H9 (cell line): ENCODE measurements around the gene ANKRD13A. TPM values are rescaled to one million over a fixed set of nuclear protein-coding genes. Genes with fewer than 3 reads are reported as not detected.

Source experiments
- DNase-seq: peaks from one replicate; pipeline ENCODE4 v3.0.0-alpha.2; 2017
- H2AFZ ChIP-seq: one replicate; pipeline ENCODE4 v1.6.1; 2013; ENCODE audit warnings: mild to moderate bottlenecking, low read length, control low read depth, moderate library complexity
- H2AK5ac ChIP-seq: 2 replicates; pipeline ENCODE4 v1.6.1; 2013; ENCODE audit warnings: low read length, control low read depth, mixed read lengths; ENCODE audit not compliant: insufficient read length
- H2BK120ac ChIP-seq: one replicate; pipeline ENCODE4 v1.6.1; 2013; ENCODE audit warnings: low read depth, mild to moderate bottlenecking, low read length, control low read depth, inconsistent platforms; ENCODE audit not compliant: poor library complexity, severe bottlenecking
- H2BK12ac ChIP-seq: 2 replicates; pipeline ENCODE4 v1.6.1; 2013; ENCODE audit warnings: low read length, control low read depth, mixed read lengths, low read depth; ENCODE audit not compliant: insufficient read length
- H2BK15ac ChIP-seq: 2 replicates; pipeline ENCODE4 v1.6.1; 2013; ENCODE audit warnings: low read depth, low read length, control low read depth
- H2BK20ac ChIP-seq: one replicate; pipeline ENCODE4 v1.6.1; 2013; ENCODE audit warnings: low read depth, mild to moderate bottlenecking, low read length, control low read depth, inconsistent platforms; ENCODE audit not compliant: poor library complexity, severe bottlenecking
- H2BK5ac ChIP-seq: 2 replicates; pipeline ENCODE4 v1.6.1; 2013; ENCODE audit warnings: low read length, control low read depth, mixed read lengths; ENCODE audit not compliant: insufficient read length
- H3K14ac ChIP-seq: 2 replicates; pipeline ENCODE4 v1.6.1; 2013; ENCODE audit warnings: low read length, control low read depth; ENCODE audit not compliant: insufficient read depth
- H3K18ac ChIP-seq: 2 replicates; pipeline ENCODE4 v1.6.1; 2013; ENCODE audit warnings: low read depth, mild to moderate bottlenecking, mixed read lengths, low read length, control low read depth; ENCODE audit not compliant: insufficient read length
- H3K23ac ChIP-seq: 2 replicates; pipeline ENCODE4 v1.6.1; 2013; ENCODE audit warnings: low read length, control low read depth, mixed read lengths, low read depth; ENCODE audit not compliant: insufficient read length
- H3K23me2 ChIP-seq: 2 replicates; pipeline ENCODE4 v1.6.1; 2013; ENCODE audit warnings: low read depth, mild to moderate bottlenecking, mixed read lengths, low read length, control low read depth; ENCODE audit not compliant: insufficient read length, poor library complexity, severe bottlenecking
- H3K27ac ChIP-seq: 2 replicates; pipeline ENCODE4 v1.5.1; 2013; ENCODE audit warnings: low read length, control low read depth, mixed read lengths, low read depth; ENCODE audit not compliant: insufficient read length
- H3K27me3 ChIP-seq: 2 replicates; pipeline ENCODE4 v1.6.1; 2013; ENCODE audit warnings: low read length, control low read depth, inconsistent platforms; ENCODE audit not compliant: insufficient read depth
- H3K4ac ChIP-seq: 2 replicates; pipeline ENCODE4 v1.6.1; 2013; ENCODE audit warnings: low read depth, mild to moderate bottlenecking, control low read depth, inconsistent platforms, low read length, moderate library complexity
- H3K4me1 ChIP-seq: 2 replicates; pipeline ENCODE4 v1.6.1; 2013; ENCODE audit warnings: low read length, control low read depth, inconsistent platforms; ENCODE audit not compliant: insufficient read depth
- H3K4me2 ChIP-seq: 2 replicates; pipeline ENCODE4 v1.6.1; 2013; ENCODE audit warnings: low read length, control low read depth, mixed read lengths; ENCODE audit not compliant: insufficient read length, insufficient read depth
- H3K56ac ChIP-seq: 2 replicates; pipeline ENCODE4 v1.6.1; 2013; ENCODE audit warnings: low read depth, mild to moderate bottlenecking, mixed read lengths, low read length, control low read depth; ENCODE audit not compliant: insufficient read length
- H3K79me1 ChIP-seq: 2 replicates; pipeline ENCODE4 v1.6.1; 2013; ENCODE audit warnings: low read depth, mild to moderate bottlenecking, moderate library complexity, low read length, control low read depth, inconsistent platforms; ENCODE audit not compliant: insufficient read depth, poor library complexity, severe bottlenecking
- H3K79me2 ChIP-seq: 2 replicates; pipeline ENCODE4 v1.6.1; 2013; ENCODE audit warnings: low read length, control low read depth, inconsistent platforms; ENCODE audit not compliant: insufficient read depth
- H3K9ac ChIP-seq: 2 replicates; pipeline ENCODE4 v1.6.1; 2013; ENCODE audit warnings: low read length, control low read depth, mixed read lengths; ENCODE audit not compliant: insufficient read length; ENCODE audit errors: extremely low read depth
- H3K9me3 ChIP-seq: one replicate; pipeline ENCODE4 v1.6.1; 2013; ENCODE audit warnings: low read depth, low read length, inconsistent platforms; ENCODE audit not compliant: control insufficient read depth
- H3T11ph ChIP-seq: one replicate; pipeline ENCODE4 v1.6.1; 2013; ENCODE audit warnings: mild to moderate bottlenecking, low read length, control low read depth, inconsistent platforms
- H4K20me1 ChIP-seq: one replicate; pipeline ENCODE4 v1.6.1; 2013; ENCODE audit not compliant: control insufficient read depth, insufficient read length, insufficient read depth
- H4K5ac ChIP-seq: 2 replicates; pipeline ENCODE4 v1.6.1; 2013; ENCODE audit warnings: low read depth, mild to moderate bottlenecking, mixed read lengths, low read length, control low read depth; ENCODE audit not compliant: insufficient read length
- H4K8ac ChIP-seq: replicated peaks from 2 replicates; pipeline ENCODE4 v1.6.1; 2013; ENCODE audit warnings: low read length, control low read depth, mixed read lengths, low read depth; ENCODE audit not compliant: insufficient read length
- H4K91ac ChIP-seq: 2 replicates; pipeline ENCODE4 v1.6.1; 2013; ENCODE audit warnings: low read depth, mild to moderate bottlenecking, moderate library complexity, mixed read lengths, low read length, control low read depth; ENCODE audit not compliant: insufficient read length
- H3K27ac Mint-ChIP-seq, 3 experiments: 2 replicates in 2 of 3; 3 replicates in 1 of 3; pipeline ENCODE4 v1.8.0; 2020 to 2021; ENCODE audit warnings: mixed read lengths in 3 of 3, mild to moderate bottlenecking in 1 of 3, moderate library complexity in 1 of 3
- H3K27me3 Mint-ChIP-seq: 2 replicates; pipeline ENCODE4 v1.8.0; 2021; ENCODE audit warnings: low read depth, mild to moderate bottlenecking, moderate library complexity, mixed read lengths
- H3K36me3 Mint-ChIP-seq, 3 experiments: 2 replicates in 2 of 3; 3 replicates in 1 of 3; pipeline ENCODE4 v1.8.0; 2020 to 2021; ENCODE audit warnings: low read depth in 3 of 3, mixed read lengths in 3 of 3; ENCODE audit not compliant: insufficient read depth in 1 of 3
- H3K4me1 Mint-ChIP-seq, 2 experiments: 2 replicates each; pipeline ENCODE4 v1.8.0; 2020; ENCODE audit warnings: mixed read lengths in 2 of 2
- H3K4me3 Mint-ChIP-seq, 2 experiments: 2 replicates in 1 of 2; 3 replicates in 1 of 2; pipeline ENCODE4 v1.8.0; 2020 to 2021; ENCODE audit warnings: mild to moderate bottlenecking in 2 of 2, mixed read lengths in 2 of 2, moderate library complexity in 1 of 2
- H3K9me3 Mint-ChIP-seq, 2 experiments: 2 replicates in 1 of 2; 3 replicates in 1 of 2; pipeline ENCODE4 v1.8.0; 2020; ENCODE audit warnings: mild to moderate bottlenecking in 2 of 2, mixed read lengths in 2 of 2, moderate library complexity in 1 of 2
- WGBS: extraction: QIAGEN DNeasy Blood & Tissue Kit; methylation state at CpG from one replicate; pipeline ENCODE4 v1.1.7; 2013; ENCODE audit warnings: missing lambda C conversion rate, low lambda C conversion rate, mixed read lengths; ENCODE audit not compliant: insufficient read length; ENCODE audit errors: extremely low coverage; 5-methylcytosine and 5-hydroxymethylcytosine counted together
- total RNA-seq: library from RNA; stranded (reverse); gene quantifications from 2 replicates; pipeline ENCODE4 v1.2.1, GENCODE V29; 2021
- TF ChIP-seq, protein P1 (sequence below): fragments of 200-600 bp; sonication (generic); conservative IDR thresholded peaks from 3 replicates; pipeline ENCODE4 v1.8.0; 2021; ENCODE audit warnings: antibody characterized with exemption, mild to moderate bottlenecking

ANKRD13A gene
- total RNA-seq, 1 experiment from 2014 or later, result 18.0 TPM

DNA sequence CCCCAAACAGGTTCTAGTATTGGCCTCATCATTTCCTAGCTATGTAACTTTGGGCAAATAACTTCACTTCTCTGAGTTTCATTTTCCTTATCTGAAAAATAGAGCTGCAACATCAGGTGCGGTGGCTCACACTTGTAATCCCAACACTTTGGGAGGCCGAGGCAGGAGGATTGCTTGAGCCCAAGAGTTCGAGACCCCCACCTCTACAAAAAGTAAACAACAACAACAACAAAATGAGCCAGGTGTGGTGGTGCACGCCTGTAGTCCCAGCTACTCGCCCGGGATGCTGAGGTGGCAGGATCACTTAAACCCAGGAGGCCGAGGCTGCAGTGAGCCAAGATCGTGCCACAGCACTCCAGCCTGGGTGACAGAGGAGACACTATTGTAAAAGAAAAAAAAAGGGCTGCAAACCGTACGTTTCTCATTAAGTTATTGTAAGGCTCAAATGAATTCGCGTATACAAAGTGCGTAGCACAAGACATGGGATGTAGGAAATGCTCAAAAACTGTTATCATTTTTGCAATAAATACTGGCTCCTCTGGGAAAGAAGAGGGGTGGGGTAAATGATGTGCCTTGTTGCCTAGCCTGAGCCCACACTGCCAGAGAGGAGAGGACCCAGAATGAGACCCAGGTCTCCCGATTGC lies 48.2 kb downstream of the ANKRD13A start:
- H2AFZ ChIP-seq, result no peak overlapping the region
- no peaks in the 10 kb centered on the region for H3K27me3 ChIP-seq
- no peak overlapping the region for H3T11ph ChIP-seq
- H2BK12ac ChIP-seq, result no peak overlapping the region
- H3K56ac ChIP-seq, result no peak overlapping the region
- no peak overlapping the region for H3K18ac ChIP-seq
- H3K4me2 ChIP-seq, result peak overlapping the region; percentile 50
- no peak overlapping the region for H3K23ac ChIP-seq
- no peaks in the 10 kb centered on the region for H4K20me1 ChIP-seq
- no peak overlapping the region for H2BK20ac ChIP-seq
- no peak overlapping the region for H4K5ac ChIP-seq
- H3K27ac ChIP-seq, result no peak overlapping the region
- H3K23me2 ChIP-seq, result no peaks in the 10 kb centered on the region
- Mint-ChIP-seq H3K4me3 (peak overlapping the region; percentile 70 to 83), H3K4me1 (peaks cover 20 to 22% of the 10 kb centered on the region in 2 experiments), H3K27ac (peak overlapping the region in 1 of 3 experiments; percentile 61; a peak in 1 of 7 replicates), H3K9me3 (no peaks in the 10 kb centered on the region), H3K27me3 (no peaks in the 10 kb centered on the region), H3K36me3 (peaks cover 2 to 10% (median 3%) of the 10 kb centered on the region in 3 experiments; a peak in 5 of 7 replicates)
- no peaks in the 10 kb centered on the region for H3K9me3 ChIP-seq
- no peak overlapping the region for H4K8ac ChIP-seq
- no peak overlapping the region for H2BK5ac ChIP-seq
- no peak overlapping the region for H3K14ac ChIP-seq
- no peaks in the 10 kb centered on the region for H3K79me1 ChIP-seq
- no peaks in the 10 kb centered on the region; the same call in 1 of the 2 replicates for H3K79me2 ChIP-seq
- H2BK120ac ChIP-seq, result no peak overlapping the region
- no CpG with 5 or more reads among the region's 14 CpGs for WGBS
- no peaks in the 10 kb centered on the region for H3K4me1 ChIP-seq
- DNase-seq, result no peak
- no peak overlapping the region for H2AK5ac ChIP-seq
- peak overlapping the region; percentile 63 for H3K9ac ChIP-seq
- no peak overlapping the region for H4K91ac ChIP-seq
- TF ChIP-seq, protein P1, sequence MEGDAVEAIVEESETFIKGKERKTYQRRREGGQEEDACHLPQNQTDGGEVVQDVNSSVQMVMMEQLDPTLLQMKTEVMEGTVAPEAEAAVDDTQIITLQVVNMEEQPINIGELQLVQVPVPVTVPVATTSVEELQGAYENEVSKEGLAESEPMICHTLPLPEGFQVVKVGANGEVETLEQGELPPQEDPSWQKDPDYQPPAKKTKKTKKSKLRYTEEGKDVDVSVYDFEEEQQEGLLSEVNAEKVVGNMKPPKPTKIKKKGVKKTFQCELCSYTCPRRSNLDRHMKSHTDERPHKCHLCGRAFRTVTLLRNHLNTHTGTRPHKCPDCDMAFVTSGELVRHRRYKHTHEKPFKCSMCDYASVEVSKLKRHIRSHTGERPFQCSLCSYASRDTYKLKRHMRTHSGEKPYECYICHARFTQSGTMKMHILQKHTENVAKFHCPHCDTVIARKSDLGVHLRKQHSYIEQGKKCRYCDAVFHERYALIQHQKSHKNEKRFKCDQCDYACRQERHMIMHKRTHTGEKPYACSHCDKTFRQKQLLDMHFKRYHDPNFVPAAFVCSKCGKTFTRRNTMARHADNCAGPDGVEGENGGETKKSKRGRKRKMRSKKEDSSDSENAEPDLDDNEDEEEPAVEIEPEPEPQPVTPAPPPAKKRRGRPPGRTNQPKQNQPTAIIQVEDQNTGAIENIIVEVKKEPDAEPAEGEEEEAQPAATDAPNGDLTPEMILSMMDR, result no peak
- H3K4ac ChIP-seq, result no peak overlapping the region
- H2BK15ac ChIP-seq, result no peak overlapping the region
